GM12872 (cell line): Measurements from ENCODE around the gene CDSN.

Experiments used
- TF ChIP-seq, protein P1 (sequence below): IDR thresholded peaks from 3 replicates; pipeline ENCODE4 v1.5.1; 2011; ENCODE audit warnings: low read depth, mild to moderate bottlenecking, low read length, moderate library complexity; ENCODE audit not compliant: insufficient read depth

Gene CDSN

GRCh38 chr6:31118178-31118577 lies 2.1 kb downstream of the CDSN start:
- TF ChIP-seq, protein P1, sequence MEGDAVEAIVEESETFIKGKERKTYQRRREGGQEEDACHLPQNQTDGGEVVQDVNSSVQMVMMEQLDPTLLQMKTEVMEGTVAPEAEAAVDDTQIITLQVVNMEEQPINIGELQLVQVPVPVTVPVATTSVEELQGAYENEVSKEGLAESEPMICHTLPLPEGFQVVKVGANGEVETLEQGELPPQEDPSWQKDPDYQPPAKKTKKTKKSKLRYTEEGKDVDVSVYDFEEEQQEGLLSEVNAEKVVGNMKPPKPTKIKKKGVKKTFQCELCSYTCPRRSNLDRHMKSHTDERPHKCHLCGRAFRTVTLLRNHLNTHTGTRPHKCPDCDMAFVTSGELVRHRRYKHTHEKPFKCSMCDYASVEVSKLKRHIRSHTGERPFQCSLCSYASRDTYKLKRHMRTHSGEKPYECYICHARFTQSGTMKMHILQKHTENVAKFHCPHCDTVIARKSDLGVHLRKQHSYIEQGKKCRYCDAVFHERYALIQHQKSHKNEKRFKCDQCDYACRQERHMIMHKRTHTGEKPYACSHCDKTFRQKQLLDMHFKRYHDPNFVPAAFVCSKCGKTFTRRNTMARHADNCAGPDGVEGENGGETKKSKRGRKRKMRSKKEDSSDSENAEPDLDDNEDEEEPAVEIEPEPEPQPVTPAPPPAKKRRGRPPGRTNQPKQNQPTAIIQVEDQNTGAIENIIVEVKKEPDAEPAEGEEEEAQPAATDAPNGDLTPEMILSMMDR: no peak

- TF ChIP-seq, protein P1: no peak
Observed at GRCh38 chr6:31116661-31117385, 3.4 kb downstream of the CDSN start.

- TF ChIP-seq, protein P1: no peak
Observed at GRCh38 chr6:31115941-31116560, 4.2 kb downstream of the CDSN start.

GRCh38 chr6:31114970-31115849 lies 5.0 kb downstream of the CDSN start:
- TF ChIP-seq, protein P1: no peak; the same call in 2 of the 3 replicates

GRCh38 chr6:31114541-31114878 lies 5.7 kb downstream of the CDSN start, which contains the start of gene PSORS1C1:
PSORS1C1 (plus strand) TSS chr6:31114800; CDS start chr6:31129633, 14,833 bp downstream.
- TF ChIP-seq, protein P1: no peak

- TF ChIP-seq, protein P1: no peak
Observed at GRCh38 chr6:31113861-31114540, 6.2 kb downstream of the CDSN start.
